ENCODE measurements around the gene SHQ1. TPM values are rescaled to one million over a fixed set of nuclear protein-coding genes. Genes with fewer than 3 reads are reported as not detected.

Gene SHQ1
- total RNA-seq, 2 donors from 2014 or later: 16.2 to 21.8 TPM

DNA sequence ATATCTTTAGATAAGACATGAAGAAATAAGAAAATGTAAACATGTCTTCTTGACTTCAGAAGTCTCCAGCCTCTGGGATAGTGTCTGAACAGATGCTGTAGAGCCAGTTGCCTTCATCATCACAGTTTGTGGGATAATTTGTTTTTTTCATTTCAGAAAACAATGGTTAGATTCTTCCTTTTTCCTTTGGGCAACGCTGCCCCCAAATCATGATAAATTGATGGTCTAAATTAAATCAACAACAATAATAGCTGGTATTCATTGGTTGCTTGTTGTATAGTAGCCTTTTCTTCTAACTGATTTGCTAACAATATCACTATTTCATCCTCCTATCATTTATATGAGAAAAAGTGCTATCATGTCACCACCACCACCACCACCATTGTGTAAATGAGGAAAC, 12.6 kb upstream of the SHQ1 start:
- ATAC-seq: no peak
- intact Hi-C loops (cut with DNase I): no loop called here
- no peak for DNase-seq

DNA sequence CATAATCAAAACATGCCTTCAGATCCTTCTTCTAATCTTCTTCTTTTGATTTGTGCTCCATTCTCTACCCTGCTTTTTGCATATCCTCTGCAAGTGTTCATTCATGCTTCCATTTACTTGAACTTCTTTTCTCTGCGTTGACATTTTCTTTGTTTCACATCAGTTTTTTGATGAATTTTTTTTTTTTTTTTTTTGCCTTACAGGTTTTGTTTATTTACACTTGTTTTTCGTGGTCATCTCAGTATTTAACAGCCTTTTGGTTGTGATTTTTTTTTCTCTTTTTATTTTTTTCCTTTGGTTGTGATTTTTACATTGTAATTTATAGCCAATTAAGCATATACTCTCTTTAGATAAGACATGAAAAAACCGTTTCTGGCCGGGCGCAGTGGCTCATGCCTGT, 11.8 kb upstream of the SHQ1 start:
- ATAC-seq: no peak
- DNase-seq: no peak
- intact Hi-C loops (cut with DNase I): no loop called here

DNA sequence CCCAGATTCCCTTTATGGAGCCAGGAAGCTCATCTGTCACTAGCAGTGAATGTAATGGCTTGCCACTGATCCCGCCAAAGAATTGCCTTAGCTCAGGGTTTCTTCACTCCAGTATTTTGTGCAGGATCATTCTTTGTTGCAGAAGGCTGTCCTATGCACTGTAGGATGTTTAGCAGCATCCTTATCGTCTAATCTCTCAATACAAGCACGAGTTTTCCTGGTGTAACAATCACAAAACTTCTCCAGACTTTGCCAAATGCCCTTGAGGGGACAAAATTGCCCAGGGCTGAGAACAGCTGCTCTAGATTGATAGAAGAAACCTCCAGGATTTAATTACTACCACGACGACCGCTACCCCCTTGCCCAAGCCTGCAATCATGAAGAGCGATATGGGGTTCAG, 6.8 kb upstream of the SHQ1 start:
- intact Hi-C loops (cut with DNase I): loop anchor here in 1 of 2 donors (10.0 kb wide), 1 partner anchor 230 kb away; no protein-coding TSS in a partner anchor
- ATAC-seq: no peak
- DNase-seq: no peak

DNA sequence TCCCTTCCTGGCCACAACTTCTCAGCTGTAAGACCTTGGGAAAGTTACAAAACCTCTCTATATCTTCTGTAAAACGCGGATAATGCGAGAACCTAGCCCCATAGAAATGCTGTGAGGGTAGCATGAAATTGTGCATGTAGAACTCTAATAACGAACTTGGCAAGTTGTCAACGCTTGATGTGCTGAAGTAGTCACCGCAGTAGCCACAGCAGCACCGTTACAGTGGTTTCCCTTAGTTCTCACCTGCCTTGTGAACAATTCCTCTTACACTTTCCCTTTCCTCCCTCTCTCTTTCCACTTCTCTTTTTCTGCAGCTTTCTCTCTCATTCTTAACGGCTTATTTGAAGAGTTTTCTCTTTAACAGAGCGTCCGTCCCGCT, 447 bp upstream of the SHQ1 start:
- no peak for DNase-seq
- intact Hi-C loops (cut with DNase I): no loop called here
- ATAC-seq: peak in 1 of 2 donors; percentile 15

DNA sequence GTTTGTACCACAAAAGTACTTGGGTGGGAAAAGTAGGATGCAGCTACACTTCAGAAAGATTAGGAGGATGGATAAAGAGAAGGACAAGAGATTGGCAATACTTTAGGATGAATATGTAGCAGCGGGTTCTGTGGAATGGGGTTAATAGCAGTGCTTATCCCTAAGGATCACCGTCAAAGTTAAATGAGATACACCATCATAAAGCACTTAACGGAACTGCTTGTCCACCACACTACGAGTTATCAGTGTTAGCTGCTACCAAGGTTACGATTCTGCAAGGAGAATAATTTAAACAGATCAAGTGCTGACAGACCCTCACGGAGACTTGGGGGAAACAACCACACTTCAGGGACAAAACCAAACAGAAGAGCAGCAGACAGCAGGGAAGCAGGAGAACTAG, 963 bp downstream of the SHQ1 start:
- DNase-seq (no peak), ATAC-seq (no peak)
- intact Hi-C loops (cut with DNase I): no loop called here

DNA sequence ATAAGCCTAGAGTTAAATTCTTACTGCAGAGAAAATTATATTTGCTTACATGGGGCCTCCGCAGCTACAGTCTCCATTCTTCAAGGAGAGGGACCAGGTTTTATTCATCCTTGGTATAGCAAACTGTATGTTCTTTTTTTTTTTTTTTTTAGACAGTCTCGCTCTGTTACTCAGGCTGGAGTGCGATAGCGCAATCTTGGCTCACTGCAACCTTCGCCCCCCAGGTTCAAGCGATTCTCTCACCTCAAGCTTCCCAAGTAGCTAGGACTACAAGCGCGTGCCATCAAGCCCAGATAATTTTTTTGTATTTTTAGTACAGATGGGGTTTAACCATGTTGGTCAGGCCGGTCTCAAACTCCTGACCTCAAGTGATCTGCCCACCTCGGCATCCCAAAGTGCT, 2.1 kb downstream of the SHQ1 start:
- ATAC-seq (no peak), DNase-seq (no peak)
- intact Hi-C loops (cut with DNase I): no loop called here

DNA sequence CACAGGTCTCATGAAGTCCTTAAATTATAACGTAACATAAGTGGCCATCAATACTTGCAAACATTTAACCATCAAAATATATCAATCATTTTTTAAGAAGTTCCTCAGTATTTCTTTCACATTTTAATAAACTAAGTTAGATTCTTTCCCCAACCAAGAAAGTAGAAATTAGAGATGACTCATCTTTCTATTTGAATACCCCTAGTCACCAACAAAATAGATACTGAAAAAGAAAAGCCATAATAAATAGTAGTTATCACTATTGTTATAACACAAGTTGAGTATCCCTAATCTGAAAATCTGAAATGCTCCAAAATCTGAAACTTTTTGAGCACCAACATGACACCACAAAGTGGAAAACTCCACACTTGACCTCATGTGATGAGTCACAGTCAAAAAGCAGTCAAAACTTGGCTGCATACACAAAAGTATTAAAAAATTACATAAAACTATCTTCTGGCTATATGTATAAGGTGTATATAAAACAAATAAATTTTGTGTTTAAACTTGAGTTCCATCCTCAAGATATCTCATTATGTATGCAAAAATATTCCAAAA, 3.7 kb downstream of the SHQ1 start:
- intact Hi-C loops (cut with DNase I): no loop called here
- no peak for ATAC-seq

DNA sequence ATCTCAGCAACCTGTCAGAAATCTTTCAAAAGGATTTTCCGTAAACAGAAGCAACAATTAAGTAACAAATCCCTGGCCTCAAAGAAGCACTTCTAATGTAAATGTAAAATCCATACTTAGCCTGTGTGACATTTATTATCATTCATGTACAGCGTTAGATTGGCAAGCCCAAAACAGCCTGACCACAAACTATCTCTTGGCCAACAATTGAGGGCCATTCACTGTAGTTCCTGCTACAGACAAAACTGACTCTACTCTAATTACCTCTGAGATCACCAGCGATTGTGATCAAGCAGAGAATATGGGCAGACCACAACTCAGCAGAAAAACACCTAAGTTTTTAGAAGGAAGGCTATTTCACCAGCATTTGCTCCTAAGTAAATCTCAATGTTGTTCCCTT, 9.2 kb downstream of the SHQ1 start:
- DNase-seq: no peak
- intact Hi-C loops (cut with DNase I): no loop called here
- no peak for ATAC-seq

More for the DNA sequence above, 3.7 kb downstream of the SHQ1 start:
- DNase-seq: no peak

DNA sequence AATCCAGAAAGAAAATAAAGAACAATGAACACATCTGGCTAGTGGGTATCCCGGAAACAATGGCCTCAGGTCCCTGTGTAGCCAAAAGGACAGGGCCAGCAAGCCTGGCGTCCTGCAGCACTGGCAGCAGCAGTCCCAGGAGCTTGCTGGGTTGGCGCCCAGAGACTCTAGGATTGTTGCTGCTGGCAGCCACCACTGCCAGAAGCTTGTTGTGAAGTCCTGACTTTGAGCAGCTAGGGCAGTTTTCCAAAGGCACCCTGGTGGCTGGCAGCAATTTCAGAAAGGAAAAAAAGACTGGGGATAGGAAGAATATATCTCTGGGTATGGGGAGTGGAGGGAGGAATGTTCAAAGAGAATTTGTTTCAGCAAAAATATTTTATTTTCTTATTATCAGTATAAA, 11.3 kb downstream of the SHQ1 start:
- intact Hi-C loops (cut with DNase I): no loop called here
- DNase-seq: peak; percentile 83

DNA sequence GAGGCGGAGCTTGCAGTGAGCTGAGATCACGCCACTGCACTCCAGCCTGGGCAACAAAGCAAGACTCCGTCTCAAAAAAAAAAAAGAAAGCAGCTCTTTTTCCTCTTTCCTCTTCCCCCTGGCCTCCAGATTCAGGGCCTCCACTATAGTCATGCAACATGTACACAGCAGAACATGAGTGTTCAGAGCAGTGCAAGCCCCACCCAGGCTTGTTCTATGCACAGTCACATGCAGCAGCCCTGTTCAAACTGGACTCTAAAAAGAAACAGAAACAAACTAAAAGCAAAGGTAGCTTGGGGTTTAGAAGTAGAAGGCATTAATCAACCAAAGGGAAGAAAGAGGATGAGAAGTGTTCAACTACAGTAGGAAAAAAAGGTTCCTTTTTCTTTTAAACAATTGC, 11.8 kb downstream of the SHQ1 start:
- DNase-seq (no peak), ATAC-seq (no peak)
- intact Hi-C loops (cut with DNase I): no loop called here

More for the DNA sequence above, 11.3 kb downstream of the SHQ1 start:
- ATAC-seq: peak; percentile 93 to 96

DNA sequence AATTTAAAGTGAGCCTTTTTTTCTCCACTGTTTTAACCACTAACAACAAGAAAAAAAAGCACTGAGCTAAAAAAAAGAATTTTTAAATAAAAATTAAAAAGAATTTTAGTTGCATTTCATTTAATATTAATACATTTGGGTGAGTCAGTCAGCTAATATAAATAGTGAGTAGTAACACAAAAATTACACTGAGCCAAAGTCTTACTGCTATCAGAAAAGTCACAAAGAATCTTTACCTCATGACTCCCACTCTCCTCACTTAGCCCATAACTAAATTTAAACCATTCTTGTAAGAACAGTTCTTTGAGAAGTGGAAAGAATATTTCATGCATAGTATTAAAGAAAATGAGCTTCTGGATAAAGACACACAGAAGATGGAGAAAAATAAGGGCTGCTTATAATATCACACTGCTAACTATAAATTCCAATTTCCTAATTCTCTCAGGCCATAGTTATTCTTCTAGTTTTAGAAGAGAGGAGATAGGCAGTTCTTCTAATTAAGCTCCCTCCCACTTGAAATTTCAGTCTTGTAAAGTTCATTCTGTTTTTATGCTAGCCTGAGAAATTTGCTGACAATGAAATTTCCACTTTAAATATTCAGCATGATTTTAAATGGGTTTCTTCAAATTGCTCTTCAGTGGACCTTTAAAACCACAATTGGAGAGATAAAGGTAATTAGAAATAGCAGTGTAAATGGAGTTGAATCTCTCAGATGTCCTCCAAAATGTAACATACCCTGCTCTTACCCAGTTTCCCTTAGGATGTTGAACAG, 17.6 kb downstream of the SHQ1 start:
- no peak for DNase-seq
- intact Hi-C loops (cut with DNase I): no loop called here
- no peak for ATAC-seq

DNA sequence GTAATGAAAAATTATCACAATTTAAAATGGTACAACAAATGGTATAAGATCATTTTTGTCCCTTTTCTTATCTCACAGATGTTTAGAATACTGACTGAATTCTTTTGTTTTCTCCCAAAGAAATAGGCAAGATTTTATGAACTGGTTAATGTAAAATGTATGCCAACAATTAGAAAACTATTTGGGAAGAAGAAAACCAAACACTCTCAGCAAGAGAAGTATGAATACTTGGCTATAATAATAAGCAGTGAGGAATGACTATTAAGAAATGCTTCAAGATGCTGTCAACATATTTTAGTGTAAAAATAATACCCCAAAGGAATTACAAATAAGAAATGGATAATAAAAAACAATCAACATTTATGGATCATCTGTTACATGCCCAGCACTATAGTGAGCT, 18.5 kb downstream of the SHQ1 start:
- DNase-seq: no peak
- no peak for ATAC-seq
- intact Hi-C loops (cut with DNase I): loop anchor here (10.0 kb wide), 2 partner anchors 955 to 1115 kb away; no protein-coding TSS in a partner anchor

DNA sequence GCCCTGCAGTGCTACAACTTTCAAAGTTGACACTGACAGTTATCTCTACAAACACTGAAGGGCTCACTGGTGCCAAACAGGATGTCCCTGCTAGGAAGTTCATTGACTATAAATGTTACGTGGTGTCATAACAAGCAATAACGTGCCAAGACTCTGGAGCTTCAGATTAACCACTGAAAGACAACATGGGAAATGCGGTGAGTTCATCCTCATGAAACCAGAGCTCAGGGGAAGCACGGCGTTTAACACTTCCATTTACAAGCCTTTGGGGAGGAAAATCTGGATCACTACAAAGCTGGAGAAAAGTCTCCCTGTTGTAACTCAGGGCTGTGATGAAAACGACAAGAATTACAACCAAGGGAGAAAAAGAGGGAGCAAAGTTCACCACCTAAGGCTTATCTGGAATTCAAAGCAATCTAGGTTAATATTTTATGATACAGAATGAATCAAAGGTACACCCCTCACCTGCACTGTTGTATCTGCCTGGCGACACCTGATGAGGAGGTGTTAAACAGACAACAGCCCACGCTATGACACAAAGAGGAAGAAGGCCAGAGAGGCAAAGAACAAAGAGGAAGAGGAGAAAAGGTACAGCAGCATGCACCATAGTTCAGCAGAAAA, 27.0 kb downstream of the SHQ1 start:
- intact Hi-C loops (cut with DNase I): loop anchor here (5.0 to 10.0 kb wide), 5 partner anchors 159 to 1106 kb away; no protein-coding TSS in a partner anchor
- DNase-seq (peak; percentile 31), ATAC-seq (peak; percentile 86 to 91)

DNA sequence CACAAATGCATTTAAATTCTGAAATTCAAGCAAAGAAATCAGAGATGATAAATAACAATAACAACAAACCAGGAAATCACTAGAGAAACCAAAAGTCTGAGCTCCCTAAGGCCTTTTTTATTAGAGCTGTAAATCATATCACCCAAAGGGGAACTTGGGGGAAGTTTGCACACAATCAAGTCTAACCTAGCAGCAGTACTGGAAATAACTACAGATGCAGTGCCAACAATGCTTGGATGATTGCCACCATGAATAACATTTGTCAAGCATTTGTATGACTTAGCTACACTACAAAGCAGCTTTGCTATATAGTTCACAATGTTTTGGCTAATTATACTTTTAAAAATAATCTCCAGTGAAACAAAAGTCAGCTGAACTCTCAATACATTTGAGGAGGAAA, 27.8 kb downstream of the SHQ1 start:
- intact Hi-C loops (cut with DNase I): loop anchor here (5.0 to 10.0 kb wide), 5 partner anchors 158 to 1106 kb away; no protein-coding TSS in a partner anchor
- ATAC-seq (peak; percentile 67 to 69), DNase-seq (peak; percentile 42)

DNA sequence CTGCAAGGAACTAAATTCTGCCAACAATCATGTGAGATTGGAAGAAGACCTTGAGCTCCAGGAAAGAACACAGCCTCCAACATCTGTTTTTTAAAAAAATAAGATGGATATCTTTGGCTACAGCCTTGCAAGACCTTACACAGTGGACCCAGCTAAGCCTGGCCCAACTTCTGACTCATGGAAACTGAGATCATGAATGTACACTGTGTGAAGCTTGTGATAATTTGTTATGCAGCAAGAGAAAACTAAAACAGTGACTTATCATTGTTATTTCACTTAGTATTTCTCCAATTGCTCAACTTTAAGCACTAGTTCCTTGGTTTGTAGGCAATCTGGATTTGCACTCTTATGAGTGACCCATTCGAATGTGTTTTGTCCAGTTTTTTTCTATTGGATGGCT, 29.3 kb downstream of the SHQ1 start:
- intact Hi-C loops (cut with DNase I): loop anchor here in 1 of 2 donors (10.0 kb wide), 1 partner anchor 154 kb away; no protein-coding TSS in a partner anchor
- ATAC-seq (peak in 1 of 2 donors; percentile 59), DNase-seq (no peak)

DNA sequence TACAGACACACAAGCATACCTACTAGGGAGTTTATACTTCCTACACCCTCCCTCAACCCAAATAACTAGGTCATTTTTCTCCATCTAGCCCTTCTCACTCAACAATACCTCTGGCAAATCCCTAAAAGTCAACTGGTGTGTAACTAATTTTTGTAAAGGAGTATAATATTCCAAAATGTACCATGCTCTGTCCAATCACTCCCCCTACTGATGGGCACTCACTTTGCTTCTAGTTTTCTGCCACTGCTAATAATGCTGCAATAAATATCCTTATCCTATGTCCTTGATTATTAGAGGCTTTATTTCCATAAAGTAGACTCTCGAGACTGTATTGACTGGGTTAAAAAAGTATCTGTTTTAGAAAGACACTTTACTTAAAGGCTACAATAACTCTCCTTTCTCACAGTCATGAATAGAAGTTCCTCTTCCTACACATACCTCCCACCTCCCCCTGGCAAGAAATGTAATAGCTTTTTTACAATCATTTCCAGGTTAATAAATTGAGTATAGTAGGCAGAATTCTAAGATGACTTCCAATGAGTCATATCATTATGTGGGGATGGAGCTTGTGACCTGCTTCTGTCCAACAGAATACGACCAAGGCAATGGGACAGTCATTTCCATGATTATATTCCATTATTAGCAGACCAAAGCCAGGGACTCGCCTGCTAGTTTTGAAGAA, 30.0 kb downstream of the SHQ1 start:
- DNase-seq (no peak), ATAC-seq (no peak)
- intact Hi-C loops (cut with DNase I): loop anchor here in 1 of 2 donors (10.0 kb wide), 1 partner anchor 153 kb away; no protein-coding TSS in a partner anchor

DNA sequence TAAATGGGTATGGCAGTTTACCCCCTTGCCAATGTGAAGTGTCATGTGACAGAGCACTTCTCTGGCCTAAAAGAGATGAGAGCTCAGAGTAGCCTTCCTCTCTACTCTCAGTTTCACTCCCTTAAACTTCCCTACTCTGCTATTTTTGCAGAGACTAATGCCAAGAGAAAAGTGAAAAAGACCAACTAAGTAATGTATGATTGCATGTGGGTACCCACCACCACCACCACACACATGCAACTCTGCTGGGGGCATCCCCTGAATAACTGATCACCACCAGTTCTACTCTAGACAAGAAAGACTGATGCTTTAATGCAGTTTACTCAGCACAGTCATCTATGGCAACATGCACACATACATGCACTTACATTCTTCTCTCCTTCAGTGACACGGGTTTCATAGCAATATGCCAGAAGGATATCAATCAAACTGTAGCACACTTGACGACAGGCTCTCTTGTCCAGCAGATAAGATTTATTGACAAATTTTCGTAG, 31.3 kb downstream of the SHQ1 start:
- DNase-seq: no peak
- intact Hi-C loops (cut with DNase I): loop anchor here in 1 of 2 donors (10.0 kb wide), 1 partner anchor 152 kb away; no protein-coding TSS in a partner anchor
- ATAC-seq: no peak

DNA sequence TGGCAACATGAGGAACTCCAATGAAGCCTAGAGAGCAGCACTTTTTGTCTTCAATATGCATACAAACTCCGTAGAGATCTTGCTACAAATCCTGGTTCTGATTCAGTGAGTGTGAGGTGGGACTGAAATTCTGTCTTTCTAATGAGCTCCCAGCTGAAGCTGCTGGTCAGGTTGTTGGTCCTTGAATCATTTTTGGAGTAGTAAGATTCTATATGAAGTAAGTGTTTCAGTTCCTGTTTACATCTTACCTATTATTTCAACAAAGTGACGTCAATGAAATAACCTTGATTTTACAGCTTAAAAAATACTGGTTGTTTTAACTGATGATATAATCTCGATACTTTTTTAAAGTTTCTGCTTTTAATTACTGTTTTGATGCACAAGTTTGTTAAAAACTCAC, 33.9 kb downstream of the SHQ1 start:
- ATAC-seq: no peak
- intact Hi-C loops (cut with DNase I): loop anchor here in 1 of 2 donors (10.0 kb wide), 1 partner anchor 150 kb away; no protein-coding TSS in a partner anchor
- no peak for DNase-seq

DNA sequence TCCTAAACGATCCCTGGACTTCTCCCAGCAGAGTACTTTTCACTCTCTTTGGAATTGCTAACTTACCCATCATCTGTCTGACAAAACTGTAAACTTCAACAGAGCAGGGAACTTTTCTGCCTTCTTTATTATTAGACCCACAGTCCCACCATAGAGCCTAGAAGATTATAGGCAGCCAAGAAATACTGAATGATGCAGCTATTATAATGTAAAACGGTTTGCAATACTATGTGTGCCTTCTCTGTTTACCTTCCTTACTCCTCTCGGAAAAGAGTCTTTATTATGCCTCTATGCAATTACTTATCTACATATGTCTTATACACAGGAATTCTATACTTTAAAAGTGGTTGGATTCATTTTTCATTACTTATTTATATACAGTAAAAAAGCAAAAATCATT, 36.0 kb downstream of the SHQ1 start:
- no peak for ATAC-seq
- intact Hi-C loops (cut with DNase I): loop anchor here in 1 of 2 donors (10.0 kb wide), 1 partner anchor 147 kb away; no protein-coding TSS in a partner anchor
- no peak for DNase-seq

Measured in left cardiac atrium (tissue), 4 donors.